ENCODE results near the gene UXS1. TPM values are rescaled to one million over a fixed set of nuclear protein-coding genes. Genes with fewer than 3 reads are reported as not detected.

Gene UXS1
- total RNA-seq, 1 donor from 2014 or later, result 35.6 TPM

DNA sequence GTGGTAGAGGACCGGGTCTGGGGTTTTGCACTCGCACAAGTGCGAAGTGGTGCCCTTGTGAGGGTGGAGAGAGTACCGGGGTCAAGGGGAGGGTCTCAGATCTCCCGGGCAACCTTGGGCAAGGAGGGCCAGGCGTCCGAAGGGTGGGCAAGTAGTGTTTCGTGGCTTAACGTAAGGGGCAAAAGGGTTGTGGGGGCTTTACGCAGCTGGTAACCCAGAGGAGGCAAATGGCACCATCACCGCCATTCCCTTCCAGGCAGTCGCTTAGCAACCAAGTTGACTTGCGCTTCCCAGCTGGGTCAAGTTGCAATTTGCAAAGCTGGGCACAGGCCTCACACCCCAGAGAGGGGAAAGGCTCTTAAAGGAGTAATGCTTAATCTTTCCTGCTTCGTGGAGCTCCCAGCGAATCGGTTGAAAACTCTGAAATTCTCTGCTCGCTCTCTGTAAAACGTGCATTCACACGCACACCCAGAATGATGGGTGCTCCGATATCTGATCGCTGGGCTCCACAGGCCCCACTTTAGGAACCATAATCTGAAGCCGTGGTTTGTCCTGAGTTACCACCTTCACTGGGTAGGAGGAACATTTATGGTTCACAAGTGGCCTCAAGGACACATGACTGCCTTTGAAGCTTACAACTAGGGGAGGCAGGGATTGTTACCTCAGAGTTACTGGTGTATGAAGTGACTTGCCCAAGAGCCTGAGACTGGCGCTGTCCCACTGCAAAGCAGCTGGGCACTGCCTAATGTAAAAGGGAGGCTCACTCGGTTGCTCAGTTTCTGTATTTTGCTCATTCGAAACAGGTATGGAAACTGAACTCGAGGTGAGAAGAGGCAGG is 127.9 kb downstream of the UXS1 start:
- Histone ChIP-seq H3K4me1 (peaks cover 15% of the 10 kb centered on the region), H3K4me3 (peak overlapping the region; percentile 48 to 59), H3K9me3 (no peaks in the 10 kb centered on the region), H3K27ac (peak overlapping the region; percentile 24), H3K36me3 (no peaks in the 10 kb centered on the region), H3K27me3 (no peaks in the 10 kb centered on the region)
- intact Hi-C loops (cut with DNase I), result no loop called here
- DNase-seq (ENCODE audit: extremely low spot score in 2 of 2), result no peak
- no peak for TF ChIP-seq POLR2A (IDR thresholded peaks at IDR 0.05)
- TF ChIP-seq, protein P1, sequence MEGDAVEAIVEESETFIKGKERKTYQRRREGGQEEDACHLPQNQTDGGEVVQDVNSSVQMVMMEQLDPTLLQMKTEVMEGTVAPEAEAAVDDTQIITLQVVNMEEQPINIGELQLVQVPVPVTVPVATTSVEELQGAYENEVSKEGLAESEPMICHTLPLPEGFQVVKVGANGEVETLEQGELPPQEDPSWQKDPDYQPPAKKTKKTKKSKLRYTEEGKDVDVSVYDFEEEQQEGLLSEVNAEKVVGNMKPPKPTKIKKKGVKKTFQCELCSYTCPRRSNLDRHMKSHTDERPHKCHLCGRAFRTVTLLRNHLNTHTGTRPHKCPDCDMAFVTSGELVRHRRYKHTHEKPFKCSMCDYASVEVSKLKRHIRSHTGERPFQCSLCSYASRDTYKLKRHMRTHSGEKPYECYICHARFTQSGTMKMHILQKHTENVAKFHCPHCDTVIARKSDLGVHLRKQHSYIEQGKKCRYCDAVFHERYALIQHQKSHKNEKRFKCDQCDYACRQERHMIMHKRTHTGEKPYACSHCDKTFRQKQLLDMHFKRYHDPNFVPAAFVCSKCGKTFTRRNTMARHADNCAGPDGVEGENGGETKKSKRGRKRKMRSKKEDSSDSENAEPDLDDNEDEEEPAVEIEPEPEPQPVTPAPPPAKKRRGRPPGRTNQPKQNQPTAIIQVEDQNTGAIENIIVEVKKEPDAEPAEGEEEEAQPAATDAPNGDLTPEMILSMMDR (IDR thresholded peaks at IDR 0.05), result no peak
- TF ChIP-seq POLR2AphosphoS5 (IDR thresholded peaks at IDR 0.05; ENCODE audit: insufficient read depth in 1 of 2, low read depth in 1 of 2), result no peak

DNA sequence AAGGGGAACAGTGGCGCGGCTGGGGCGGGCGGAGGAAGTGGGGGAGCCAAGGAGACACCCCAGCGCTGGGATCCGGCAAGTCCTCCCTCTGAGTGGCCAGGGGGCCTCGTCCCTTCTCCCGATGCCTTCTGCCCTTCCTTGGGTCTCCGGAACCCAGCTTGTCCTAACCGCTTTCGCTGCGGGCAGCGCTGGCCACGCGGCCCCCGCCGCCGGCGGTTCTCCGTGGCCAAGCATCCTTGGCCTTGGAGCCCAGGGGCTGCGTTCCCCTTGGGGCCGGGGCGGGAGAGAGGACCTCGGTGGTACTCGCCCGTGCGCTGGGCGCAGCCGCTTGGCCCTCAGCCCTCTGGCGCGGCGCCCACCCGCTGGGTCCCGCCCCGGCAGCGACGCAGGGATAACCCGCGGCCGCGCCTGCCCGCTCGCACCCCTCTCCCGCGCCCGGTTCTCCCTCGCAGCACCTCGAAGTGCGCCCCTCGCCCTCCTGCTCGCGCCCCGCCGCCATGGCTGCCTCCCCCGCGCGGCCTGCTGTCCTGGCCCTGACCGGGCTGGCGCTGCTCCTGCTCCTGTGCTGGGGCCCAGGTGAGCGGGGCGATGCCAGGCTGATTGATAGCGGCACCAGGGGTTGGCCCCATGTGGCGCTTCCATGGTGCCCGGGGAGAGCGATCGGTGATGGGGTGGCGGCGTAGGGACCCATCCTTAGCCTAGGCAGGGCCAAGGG is 128.7 kb downstream of the UXS1 start:
- no peak for DNase-seq (ENCODE audit: extremely low spot score in 2 of 2)
- H3K36me3 ChIP-seq, result no peaks in the 10 kb centered on the region
- TF ChIP-seq POLR2AphosphoS5 (IDR thresholded peaks at IDR 0.05; ENCODE audit: insufficient read depth in 1 of 2, low read depth in 1 of 2) (no peak), POLR2A (IDR thresholded peaks at IDR 0.05) (no peak)
- TF ChIP-seq, protein P1 (IDR thresholded peaks at IDR 0.05), result no peak
- intact Hi-C loops (cut with DNase I), result no loop called here
- H3K27ac ChIP-seq, result peak overlapping the region; percentile 24
- H3K9me3 ChIP-seq, result no peaks in the 10 kb centered on the region
- peaks cover 15% of the 10 kb centered on the region for H3K4me1 ChIP-seq
- H3K27me3 ChIP-seq, result no peaks in the 10 kb centered on the region
- peak overlapping the region; percentile 48 to 59 for H3K4me3 ChIP-seq

DNA sequence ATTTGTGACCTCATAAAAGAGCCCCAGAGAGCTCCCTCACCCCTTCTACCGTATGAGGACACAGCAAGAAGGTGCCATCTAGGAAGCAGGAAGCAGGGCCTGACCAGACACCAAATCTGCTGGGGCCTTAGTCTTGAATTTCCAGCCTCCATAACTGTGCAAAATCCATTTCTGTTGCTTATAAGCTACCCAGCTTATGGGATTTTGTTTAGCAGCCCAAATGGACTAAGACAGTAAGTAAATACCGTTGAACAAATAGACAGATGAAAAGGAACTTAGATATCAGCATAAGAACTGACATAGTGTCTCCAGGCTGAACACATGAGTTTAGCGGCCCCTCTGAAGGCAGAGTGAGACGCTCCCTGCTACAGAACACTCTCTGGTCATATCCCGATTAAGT is 130.9 kb downstream of the UXS1 start:
- H3K27ac ChIP-seq, result no peak overlapping the region
- TF ChIP-seq POLR2AphosphoS5 (IDR thresholded peaks at IDR 0.05; ENCODE audit: insufficient read depth in 1 of 2, low read depth in 1 of 2) (no peak), POLR2A (IDR thresholded peaks at IDR 0.05) (no peak)
- TF ChIP-seq, protein P1 (IDR thresholded peaks at IDR 0.05), result no peak
- no peak for DNase-seq (ENCODE audit: extremely low spot score in 2 of 2)
- no peaks in the 10 kb centered on the region for H3K36me3 ChIP-seq
- intact Hi-C loops (cut with DNase I), result no loop called here
- H3K9me3 ChIP-seq, result no peaks in the 10 kb centered on the region
- H3K27me3 ChIP-seq, result no peaks in the 10 kb centered on the region
- H3K4me3 ChIP-seq, result no peak overlapping the region
- peaks cover 15% of the 10 kb centered on the region for H3K4me1 ChIP-seq

DNA sequence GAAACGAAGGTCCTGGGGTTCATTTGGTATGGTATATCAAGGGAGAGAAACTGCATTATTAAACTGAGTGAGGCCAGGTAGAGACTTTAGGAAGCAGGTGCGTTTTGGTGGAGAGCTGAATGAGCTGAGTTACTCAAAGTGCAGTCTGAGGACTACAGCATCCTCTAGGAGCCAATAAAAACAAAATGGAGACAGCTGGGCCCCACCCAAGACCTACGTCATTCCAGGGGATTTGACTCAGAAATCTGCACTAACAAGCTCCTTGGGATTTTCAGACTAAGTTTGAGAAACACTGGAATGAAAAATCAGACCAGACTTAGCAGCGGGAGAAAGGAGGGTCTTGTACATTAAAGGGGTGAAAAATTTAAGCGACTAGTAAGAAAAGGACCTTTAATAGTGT is 131.5 kb downstream of the UXS1 start:
- Histone ChIP-seq H3K4me1 (peaks cover 15% of the 10 kb centered on the region), H3K4me3 (no peak overlapping the region), H3K27me3 (no peaks in the 10 kb centered on the region), H3K9me3 (no peaks in the 10 kb centered on the region), H3K27ac (no peak overlapping the region), H3K36me3 (no peaks in the 10 kb centered on the region)
- DNase-seq (ENCODE audit: extremely low spot score in 2 of 2), result no peak
- intact Hi-C loops (cut with DNase I), result no loop called here
- TF ChIP-seq POLR2AphosphoS5 (IDR thresholded peaks at IDR 0.05; ENCODE audit: insufficient read depth in 1 of 2, low read depth in 1 of 2) (no peak), POLR2A (IDR thresholded peaks at IDR 0.05) (no peak)
- TF ChIP-seq, protein P1 (IDR thresholded peaks at IDR 0.05), result no peak
